Astrocyte (in vitro differentiated cells and primary cell): Measurements from ENCODE around the gene POMZP3.
A peak's percentile ranks its signal among the peaks of the same experiment; 100 is the strongest.
"Not testable (repeated sequence)": the region's sequence is repeated elsewhere in the genome, so short reads cannot be mapped to it uniquely, and the experiment has no call there.

Experiments
- CTCF ChIP-seq: IDR thresholded peaks from 2 replicates; pipeline ENCODE4 v1.5.1; 2011; ENCODE audit warnings: low read depth, mild to moderate bottlenecking, inconsistent platforms, low read length, moderate library complexity; ENCODE audit not compliant: insufficient read depth
- EZH2 ChIP-seq: IDR thresholded peaks from 2 replicates; pipeline ENCODE4 v1.6.1; 2012; ENCODE audit warnings: mild to moderate bottlenecking, low read length, inconsistent platforms; ENCODE audit not compliant: insufficient read depth

GRCh38 chr7:76613783-76614182, 13.3 kb downstream of the POMZP3 start:
- TF ChIP-seq CTCF, result peak; percentile 7
- TF ChIP-seq EZH2, result not testable (repeated sequence)
